GM23338 (cell line): ENCODE measurements around the gene DYNLRB1. TPM values are rescaled to one million over a fixed set of nuclear protein-coding genes. Genes with fewer than 3 reads are reported as not detected.

Experiments
- ATAC-seq: fragments of 200-7000 bp; cut with Tn5 transposase; 3 replicates; pipeline ENCODE4 v1.9.1; 2020
- DNase-seq: peaks from one replicate; pipeline ENCODE4 v3.0.0-alpha.2; 2015; ENCODE audit warnings: low spot score
- H2AFZ ChIP-seq: fragments of 200-600 bp; sonication (generic); 2 replicates; pipeline ENCODE4 v1.8.0; 2016; ENCODE audit warnings: antibody characterized with exemption, mild to moderate bottlenecking, moderate library complexity
- H3F3A ChIP-seq: fragments of 200-600 bp; sonication (generic); replicated peaks from 2 replicates; pipeline ENCODE4 v1.8.0; 2017; ENCODE audit warnings: antibody characterized with exemption, mixed run types, low read depth
- H3K27ac ChIP-seq: fragments of 200-600 bp; sonication (generic); 2 replicates; pipeline ENCODE4 v1.6.1; 2016; ENCODE audit warnings: low read depth
- H3K27me3 ChIP-seq: fragments of 200-600 bp; sonication (generic); 2 replicates; pipeline ENCODE4 v1.8.0; 2016; ENCODE audit warnings: mild to moderate bottlenecking, mixed run types, moderate library complexity; ENCODE audit not compliant: insufficient read depth
- H3K36me3 ChIP-seq: fragments of 200-600 bp; sonication (generic); 2 replicates; pipeline ENCODE4 v1.8.0; 2016; ENCODE audit warnings: mild to moderate bottlenecking; ENCODE audit not compliant: insufficient read depth
- H3K4me1 ChIP-seq: fragments of 200-600 bp; sonication (generic); 2 replicates; pipeline ENCODE4 v1.8.0; 2016; ENCODE audit warnings: mild to moderate bottlenecking, moderate library complexity; ENCODE audit not compliant: insufficient read depth
- H3K4me2 ChIP-seq: fragments of 200-600 bp; sonication (generic); 2 replicates; pipeline ENCODE4 v1.7.1; 2017; ENCODE audit warnings: mixed run types
- H3K4me3 ChIP-seq: fragments of 200-600 bp; sonication (generic); 2 replicates; pipeline ENCODE4 v1.6.1; 2016; ENCODE audit warnings: mixed run types
- H3K79me2 ChIP-seq: fragments of 200-600 bp; sonication (generic); replicated peaks from 2 replicates; pipeline ENCODE4 v1.8.0; 2017; ENCODE audit warnings: mild to moderate bottlenecking; ENCODE audit not compliant: insufficient read depth
- H3K9me2 ChIP-seq: fragments of 200-600 bp; sonication (generic); 2 replicates; pipeline ENCODE4 v1.8.0; 2017; ENCODE audit not compliant: insufficient read depth
- H4K20me1 ChIP-seq: fragments of 200-600 bp; sonication (generic); replicated peaks from 2 replicates; pipeline ENCODE4 v1.8.0; 2017; ENCODE audit warnings: mild to moderate bottlenecking; ENCODE audit not compliant: insufficient read depth
- H3K27ac Mint-ChIP-seq: 2 replicates; pipeline ENCODE4 v1.8.0; 2020; ENCODE audit warnings: inconsistent platforms, mild to moderate bottlenecking, moderate library complexity, mixed read lengths
- H3K27me3 Mint-ChIP-seq: 3 replicates; pipeline ENCODE4 v1.8.0; 2022; ENCODE audit warnings: low read depth, mild to moderate bottlenecking, moderate library complexity, mixed read lengths, inconsistent platforms; ENCODE audit not compliant: insufficient read depth, poor library complexity
- H3K36me3 Mint-ChIP-seq: 3 replicates; pipeline ENCODE4 v1.8.0; 2021; ENCODE audit warnings: low read depth, mild to moderate bottlenecking, inconsistent platforms, moderate library complexity, mixed read lengths
- H3K4me1 Mint-ChIP-seq: 3 replicates; pipeline ENCODE4 v1.8.0; 2020; ENCODE audit warnings: mild to moderate bottlenecking, inconsistent platforms, mixed read lengths
- H3K4me3 Mint-ChIP-seq: 3 replicates; pipeline ENCODE4 v1.8.0; 2021; ENCODE audit warnings: moderate library complexity, mild to moderate bottlenecking, inconsistent platforms, mixed read lengths
- H3K9me3 Mint-ChIP-seq: 3 replicates; pipeline ENCODE4 v1.8.0; 2020; ENCODE audit warnings: moderate library complexity, mild to moderate bottlenecking, inconsistent platforms, mixed read lengths
- CREB1 ChIP-seq: fragments of 250-450 bp; sonication (Bioruptor Pico); IDR thresholded peaks from 2 replicates; pipeline ENCODE4 v1.5.0; 2020; ENCODE audit warnings: low read depth, mild to moderate bottlenecking, moderate library complexity
- CTCF ChIP-seq, 2 experiments: fragments of 200-600 bp in 1 of 2; sonication (generic) in 1 of 2; conservative IDR thresholded peaks; 2 replicates each; pipeline versions ENCODE4 v1.5.1 to v1.6.1; 2016 to 2017; ENCODE audit warnings: antibody characterized with exemption in 2 of 2, low read depth in 2 of 2, mild to moderate bottlenecking in 2 of 2, moderate library complexity in 1 of 2
- EZH2 ChIP-seq: fragments of 200-600 bp; sonication (generic); IDR thresholded peaks from one replicate; pipeline ENCODE4 v1.8.0; 2017; ENCODE audit warnings: antibody characterized with exemption, mild to moderate bottlenecking, low read depth; ENCODE audit not compliant: unreplicated experiment
- JUNB ChIP-seq: IDR thresholded peaks from one replicate; pipeline ENCODE4 v1.6.1; 2016; ENCODE audit warnings: antibody characterized with exemption; ENCODE audit not compliant: unreplicated experiment
- NANOG ChIP-seq: IDR thresholded peaks from 2 replicates; pipeline ENCODE4 v1.6.1; 2016; ENCODE audit warnings: antibody characterized with exemption, borderline replicate concordance
- POLR2AphosphoS5 ChIP-seq: IDR thresholded peaks from 2 replicates; pipeline ENCODE4 v1.6.1; 2016; ENCODE audit warnings: antibody characterized with exemption, low read depth
- STAT1 ChIP-seq: IDR thresholded peaks from one replicate; pipeline ENCODE4 v1.6.1; 2016; ENCODE audit warnings: antibody characterized with exemption; ENCODE audit not compliant: unreplicated experiment
- ZNF114 ChIP-seq: fragments of 250-450 bp; sonication (Bioruptor Pico); IDR thresholded peaks from 2 replicates; pipeline ENCODE4 v1.5.0; 2020; ENCODE audit warnings: mild to moderate bottlenecking, moderate library complexity
- ZNF331 ChIP-seq: fragments of 250-450 bp; sonication (Bioruptor Pico); IDR thresholded peaks from 2 replicates; pipeline ENCODE4 v1.5.0; 2020; ENCODE audit warnings: low read depth, mild to moderate bottlenecking, moderate library complexity
- polyA plus RNA-seq: library from polyadenylated mRNA; unstranded; fragments of >200 nt; fragmentation: Nextera tagmentation; extraction: Ambion mirVana; gene quantifications from 2 replicates; pipeline ENCODE4 v1.2.1, GENCODE V29; 2016
- total RNA-seq: library from RNA; depleted of rRNA; stranded (reverse); fragments of >200 nt; shearing (Covaris generic); gene quantifications from 2 replicates; pipeline ENCODE4 v1.2.3, GENCODE V29; 2014
- TF ChIP-seq, protein P1 (sequence below): IDR thresholded peaks from one replicate; pipeline ENCODE4 v1.6.1; 2018; ENCODE audit warnings: antibody characterized with exemption; ENCODE audit not compliant: unreplicated experiment
- TF ChIP-seq, protein P2 (sequence below): IDR thresholded peaks from 2 replicates; pipeline ENCODE4 v1.6.1; 2016; ENCODE audit warnings: antibody characterized with exemption
- TF ChIP-seq, protein P3 (sequence below): fragments of 250-450 bp; sonication (Bioruptor Pico); IDR thresholded peaks from 2 replicates; pipeline ENCODE4 v1.5.0; 2020; ENCODE audit warnings: mild to moderate bottlenecking, moderate library complexity

Gene DYNLRB1
- total and polyA plus RNA-seq, 2 experiments from 2014 or later, result 107 to 376 TPM

GRCh38 chr20:34510575-34510974 is 5.6 kb upstream of the DYNLRB1 start (continued):
- TF ChIP-seq, protein P1, sequence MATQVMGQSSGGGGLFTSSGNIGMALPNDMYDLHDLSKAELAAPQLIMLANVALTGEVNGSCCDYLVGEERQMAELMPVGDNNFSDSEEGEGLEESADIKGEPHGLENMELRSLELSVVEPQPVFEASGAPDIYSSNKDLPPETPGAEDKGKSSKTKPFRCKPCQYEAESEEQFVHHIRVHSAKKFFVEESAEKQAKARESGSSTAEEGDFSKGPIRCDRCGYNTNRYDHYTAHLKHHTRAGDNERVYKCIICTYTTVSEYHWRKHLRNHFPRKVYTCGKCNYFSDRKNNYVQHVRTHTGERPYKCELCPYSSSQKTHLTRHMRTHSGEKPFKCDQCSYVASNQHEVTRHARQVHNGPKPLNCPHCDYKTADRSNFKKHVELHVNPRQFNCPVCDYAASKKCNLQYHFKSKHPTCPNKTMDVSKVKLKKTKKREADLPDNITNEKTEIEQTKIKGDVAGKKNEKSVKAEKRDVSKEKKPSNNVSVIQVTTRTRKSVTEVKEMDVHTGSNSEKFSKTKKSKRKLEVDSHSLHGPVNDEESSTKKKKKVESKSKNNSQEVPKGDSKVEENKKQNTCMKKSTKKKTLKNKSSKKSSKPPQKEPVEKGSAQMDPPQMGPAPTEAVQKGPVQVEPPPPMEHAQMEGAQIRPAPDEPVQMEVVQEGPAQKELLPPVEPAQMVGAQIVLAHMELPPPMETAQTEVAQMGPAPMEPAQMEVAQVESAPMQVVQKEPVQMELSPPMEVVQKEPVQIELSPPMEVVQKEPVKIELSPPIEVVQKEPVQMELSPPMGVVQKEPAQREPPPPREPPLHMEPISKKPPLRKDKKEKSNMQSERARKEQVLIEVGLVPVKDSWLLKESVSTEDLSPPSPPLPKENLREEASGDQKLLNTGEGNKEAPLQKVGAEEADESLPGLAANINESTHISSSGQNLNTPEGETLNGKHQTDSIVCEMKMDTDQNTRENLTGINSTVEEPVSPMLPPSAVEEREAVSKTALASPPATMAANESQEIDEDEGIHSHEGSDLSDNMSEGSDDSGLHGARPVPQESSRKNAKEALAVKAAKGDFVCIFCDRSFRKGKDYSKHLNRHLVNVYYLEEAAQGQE, result no peak
- TF ChIP-seq, protein P2, sequence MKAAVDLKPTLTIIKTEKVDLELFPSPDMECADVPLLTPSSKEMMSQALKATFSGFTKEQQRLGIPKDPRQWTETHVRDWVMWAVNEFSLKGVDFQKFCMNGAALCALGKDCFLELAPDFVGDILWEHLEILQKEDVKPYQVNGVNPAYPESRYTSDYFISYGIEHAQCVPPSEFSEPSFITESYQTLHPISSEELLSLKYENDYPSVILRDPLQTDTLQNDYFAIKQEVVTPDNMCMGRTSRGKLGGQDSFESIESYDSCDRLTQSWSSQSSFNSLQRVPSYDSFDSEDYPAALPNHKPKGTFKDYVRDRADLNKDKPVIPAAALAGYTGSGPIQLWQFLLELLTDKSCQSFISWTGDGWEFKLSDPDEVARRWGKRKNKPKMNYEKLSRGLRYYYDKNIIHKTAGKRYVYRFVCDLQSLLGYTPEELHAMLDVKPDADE, result no peak

DNA sequence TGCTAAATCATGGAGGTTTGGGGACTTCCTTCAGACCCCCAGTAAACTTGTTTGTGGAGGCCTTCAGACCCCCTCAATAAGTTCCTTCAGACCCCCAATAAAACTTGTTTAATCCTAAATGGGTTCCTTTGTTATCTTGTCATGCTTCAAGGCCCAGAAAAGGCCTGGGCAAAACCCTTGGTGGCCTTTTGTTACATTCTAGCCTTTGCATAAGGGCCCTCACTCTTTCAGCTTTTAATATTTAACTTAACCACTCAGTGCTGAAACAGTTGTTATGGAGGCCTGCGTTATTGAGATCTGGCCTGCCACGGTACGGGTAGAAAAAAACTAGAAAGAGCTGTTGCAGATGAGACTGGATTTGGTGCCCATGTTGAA is 4.3 kb upstream of the DYNLRB1 start:
- Mint-ChIP-seq H3K4me3 (no peak overlapping the region), H3K4me1 (peaks cover 6% of the 10 kb centered on the region; the same call in 2 of the 3 replicates), H3K27me3 (peaks cover 11% of the 10 kb centered on the region), H3K36me3 (peaks cover 17% of the 10 kb centered on the region; the same call in 2 of the 3 replicates), H3K27ac (no peak overlapping the region), H3K9me3 (no peaks in the 10 kb centered on the region)
- no peak overlapping the region for H3K4me3 ChIP-seq
- peaks cover 2% of the 10 kb centered on the region for H3K79me2 ChIP-seq
- H3K27ac ChIP-seq, result 0 out of 2 replicates have a peak overlapping the region, but pooled peaks have one; percentile 34
- H3F3A ChIP-seq, result peaks cover 3% of the 10 kb centered on the region; the same call in 1 of the 2 replicates
- DNase-seq (no peak), ATAC-seq (no peak)
- no peaks in the 10 kb centered on the region for H3K9me2 ChIP-seq
- H3K4me2 ChIP-seq, result no peak overlapping the region
- peaks cover 3% of the 10 kb centered on the region; the same call in 1 of the 2 replicates for H3K36me3 ChIP-seq
- H3K4me1 ChIP-seq, result peaks cover 5% of the 10 kb centered on the region
- H2AFZ ChIP-seq, result no peak overlapping the region
- H3K27me3 ChIP-seq, result no peaks in the 10 kb centered on the region
- no peaks in the 10 kb centered on the region for H4K20me1 ChIP-seq
- no peak for TF ChIP-seq JUNB
- TF ChIP-seq NANOG, result no peak
- no peak for TF ChIP-seq ZNF114
- no peak for TF ChIP-seq CTCF (conservative IDR thresholded peaks at IDR 0.05; ENCODE audit: low read depth in 2 of 2)
- TF ChIP-seq EZH2, result no peak
- no peak for TF ChIP-seq STAT1
- TF ChIP-seq POLR2AphosphoS5, result no peak
- no peak for TF ChIP-seq CREB1 (CRISPR knock-in tag)
- no peak for TF ChIP-seq ZNF331 (CRISPR knock-in tag)
- TF ChIP-seq, protein P3, sequence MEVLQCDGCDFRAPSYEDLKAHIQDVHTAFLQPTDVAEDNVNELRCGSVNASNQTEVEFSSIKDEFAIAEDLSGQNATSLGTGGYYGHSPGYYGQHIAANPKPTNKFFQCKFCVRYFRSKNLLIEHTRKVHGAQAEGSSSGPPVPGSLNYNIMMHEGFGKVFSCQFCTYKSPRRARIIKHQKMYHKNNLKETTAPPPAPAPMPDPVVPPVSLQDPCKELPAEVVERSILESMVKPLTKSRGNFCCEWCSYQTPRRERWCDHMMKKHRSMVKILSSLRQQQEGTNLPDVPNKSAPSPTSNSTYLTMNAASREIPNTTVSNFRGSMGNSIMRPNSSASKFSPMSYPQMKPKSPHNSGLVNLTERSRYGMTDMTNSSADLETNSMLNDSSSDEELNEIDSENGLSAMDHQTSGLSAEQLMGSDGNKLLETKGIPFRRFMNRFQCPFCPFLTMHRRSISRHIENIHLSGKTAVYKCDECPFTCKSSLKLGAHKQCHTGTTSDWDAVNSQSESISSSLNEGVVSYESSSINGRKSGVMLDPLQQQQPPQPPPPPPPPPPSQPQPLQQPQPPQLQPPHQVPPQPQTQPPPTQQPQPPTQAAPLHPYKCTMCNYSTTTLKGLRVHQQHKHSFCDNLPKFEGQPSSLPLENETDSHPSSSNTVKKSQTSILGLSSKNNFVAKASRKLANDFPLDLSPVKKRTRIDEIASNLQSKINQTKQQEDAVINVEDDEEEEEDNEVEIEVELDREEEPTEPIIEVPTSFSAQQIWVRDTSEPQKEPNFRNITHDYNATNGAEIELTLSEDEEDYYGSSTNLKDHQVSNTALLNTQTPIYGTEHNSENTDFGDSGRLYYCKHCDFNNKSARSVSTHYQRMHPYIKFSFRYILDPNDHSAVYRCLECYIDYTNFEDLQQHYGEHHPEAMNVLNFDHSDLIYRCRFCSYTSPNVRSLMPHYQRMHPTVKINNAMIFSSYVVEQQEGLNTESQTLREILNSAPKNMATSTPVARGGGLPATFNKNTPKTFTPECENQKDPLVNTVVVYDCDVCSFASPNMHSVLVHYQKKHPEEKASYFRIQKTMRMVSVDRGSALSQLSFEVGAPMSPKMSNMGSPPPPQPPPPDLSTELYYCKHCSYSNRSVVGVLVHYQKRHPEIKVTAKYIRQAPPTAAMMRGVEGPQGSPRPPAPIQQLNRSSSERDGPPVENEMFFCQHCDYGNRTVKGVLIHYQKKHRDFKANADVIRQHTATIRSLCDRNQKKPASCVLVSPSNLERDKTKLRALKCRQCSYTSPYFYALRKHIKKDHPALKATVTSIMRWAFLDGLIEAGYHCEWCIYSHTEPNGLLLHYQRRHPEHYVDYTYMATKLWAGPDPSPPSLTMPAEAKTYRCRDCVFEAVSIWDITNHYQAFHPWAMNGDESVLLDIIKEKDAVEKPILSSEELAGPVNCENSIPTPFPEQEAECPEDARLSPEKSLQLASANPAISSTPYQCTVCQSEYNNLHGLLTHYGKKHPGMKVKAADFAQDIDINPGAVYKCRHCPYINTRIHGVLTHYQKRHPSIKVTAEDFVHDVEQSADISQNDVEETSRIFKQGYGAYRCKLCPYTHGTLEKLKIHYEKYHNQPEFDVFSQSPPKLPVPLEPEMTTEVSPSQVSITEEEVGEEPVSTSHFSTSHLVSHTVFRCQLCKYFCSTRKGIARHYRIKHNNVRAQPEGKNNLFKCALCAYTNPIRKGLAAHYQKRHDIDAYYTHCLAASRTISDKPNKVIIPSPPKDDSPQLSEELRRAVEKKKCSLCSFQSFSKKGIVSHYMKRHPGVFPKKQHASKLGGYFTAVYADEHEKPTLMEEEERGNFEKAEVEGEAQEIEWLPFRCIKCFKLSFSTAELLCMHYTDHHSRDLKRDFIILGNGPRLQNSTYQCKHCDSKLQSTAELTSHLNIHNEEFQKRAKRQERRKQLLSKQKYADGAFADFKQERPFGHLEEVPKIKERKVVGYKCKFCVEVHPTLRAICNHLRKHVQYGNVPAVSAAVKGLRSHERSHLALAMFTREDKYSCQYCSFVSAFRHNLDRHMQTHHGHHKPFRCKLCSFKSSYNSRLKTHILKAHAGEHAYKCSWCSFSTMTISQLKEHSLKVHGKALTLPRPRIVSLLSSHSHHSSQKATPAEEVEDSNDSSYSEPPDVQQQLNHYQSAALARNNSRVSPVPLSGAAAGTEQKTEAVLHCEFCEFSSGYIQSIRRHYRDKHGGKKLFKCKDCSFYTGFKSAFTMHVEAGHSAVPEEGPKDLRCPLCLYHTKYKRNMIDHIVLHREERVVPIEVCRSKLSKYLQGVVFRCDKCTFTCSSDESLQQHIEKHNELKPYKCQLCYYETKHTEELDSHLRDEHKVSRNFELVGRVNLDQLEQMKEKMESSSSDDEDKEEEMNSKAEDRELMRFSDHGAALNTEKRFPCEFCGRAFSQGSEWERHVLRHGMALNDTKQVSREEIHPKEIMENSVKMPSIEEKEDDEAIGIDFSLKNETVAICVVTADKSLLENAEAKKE (CRISPR knock-in tag), result no peak
- TF ChIP-seq, protein P2, result no peak
